ENCODE data around the gene CYYR1. TPM values are rescaled to one million over a fixed set of nuclear protein-coding genes. Genes with fewer than 3 reads are reported as not detected.

CYYR1 gene
- polyA plus RNA-seq, 1 donor from 2014 or later, result 0.62 TPM

DNA sequence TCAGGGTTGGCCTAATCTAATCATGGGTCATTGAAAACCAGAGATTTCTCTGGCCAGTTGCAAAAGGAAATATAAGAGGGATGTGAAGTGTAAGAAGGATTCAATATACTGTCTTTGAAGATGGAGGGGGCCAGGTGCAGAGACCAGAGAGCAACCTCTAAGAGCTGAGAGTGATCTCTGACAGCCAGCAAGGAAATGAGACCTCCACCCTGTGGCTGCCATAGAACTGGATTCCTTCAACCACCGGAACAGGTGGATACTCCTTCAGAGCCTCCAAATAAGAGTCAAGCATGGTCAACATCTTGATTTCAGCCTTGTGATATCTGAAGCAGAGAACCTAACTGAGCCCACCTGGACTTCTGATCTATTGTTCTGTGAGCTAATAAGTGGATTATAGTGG, 128.4 kb downstream of the CYYR1 start:
- H3K27ac ChIP-seq (ENCODE audit: low read length), result no peak overlapping the region
- no peaks in the 10 kb centered on the region for H3K9me2 ChIP-seq (ENCODE audit: insufficient read depth, low read length)
- H4K20me1 ChIP-seq (ENCODE audit: insufficient read depth), result no peaks in the 10 kb centered on the region
- H3K27me3 ChIP-seq (ENCODE audit: insufficient read depth, low read depth, low read length), result no peaks in the 10 kb centered on the region
- no peak overlapping the region for H2AFZ ChIP-seq (ENCODE audit: low read depth, low read length)
- H3K4me3 ChIP-seq (ENCODE audit: low read length), result no peak overlapping the region
- H3K4me2 ChIP-seq (ENCODE audit: low read length), result no peak overlapping the region
- no peaks in the 10 kb centered on the region for H3F3A ChIP-seq (ENCODE audit: insufficient read depth, low read length, poor library complexity, severe bottlenecking)
- H3K9me3 ChIP-seq (ENCODE audit: low read length), result no peaks in the 10 kb centered on the region
- H3K36me3 ChIP-seq (ENCODE audit: insufficient read depth, low read length), result no peaks in the 10 kb centered on the region
- H3K9ac ChIP-seq (ENCODE audit: low read length), result no peak overlapping the region
- no peaks in the 10 kb centered on the region for H3K79me2 ChIP-seq (replicated peaks; ENCODE audit: insufficient read depth, low read length)
- TF ChIP-seq MXI1 (conservative IDR thresholded peaks at IDR 0.05; ENCODE audit: poor library complexity, severe bottlenecking) (no peak), EZH2 (IDR thresholded peaks at IDR 0.05; ENCODE audit: borderline replicate concordance, insufficient read depth, low read length, poor library complexity, severe bottlenecking) (no peak), POLR2AphosphoS5 (IDR thresholded peaks at IDR 0.05) (no peak), RAD21 (conservative IDR thresholded peaks at IDR 0.05) (no peak), SMC3 (conservative IDR thresholded peaks at IDR 0.05; ENCODE audit: poor library complexity) (no peak), EP300 (conservative IDR thresholded peaks at IDR 0.05; ENCODE audit: poor library complexity, severe bottlenecking) (no peak), TAF1 (IDR thresholded peaks at IDR 0.05; ENCODE audit: low read depth) (no peak)
- TF ChIP-seq, protein P1, sequence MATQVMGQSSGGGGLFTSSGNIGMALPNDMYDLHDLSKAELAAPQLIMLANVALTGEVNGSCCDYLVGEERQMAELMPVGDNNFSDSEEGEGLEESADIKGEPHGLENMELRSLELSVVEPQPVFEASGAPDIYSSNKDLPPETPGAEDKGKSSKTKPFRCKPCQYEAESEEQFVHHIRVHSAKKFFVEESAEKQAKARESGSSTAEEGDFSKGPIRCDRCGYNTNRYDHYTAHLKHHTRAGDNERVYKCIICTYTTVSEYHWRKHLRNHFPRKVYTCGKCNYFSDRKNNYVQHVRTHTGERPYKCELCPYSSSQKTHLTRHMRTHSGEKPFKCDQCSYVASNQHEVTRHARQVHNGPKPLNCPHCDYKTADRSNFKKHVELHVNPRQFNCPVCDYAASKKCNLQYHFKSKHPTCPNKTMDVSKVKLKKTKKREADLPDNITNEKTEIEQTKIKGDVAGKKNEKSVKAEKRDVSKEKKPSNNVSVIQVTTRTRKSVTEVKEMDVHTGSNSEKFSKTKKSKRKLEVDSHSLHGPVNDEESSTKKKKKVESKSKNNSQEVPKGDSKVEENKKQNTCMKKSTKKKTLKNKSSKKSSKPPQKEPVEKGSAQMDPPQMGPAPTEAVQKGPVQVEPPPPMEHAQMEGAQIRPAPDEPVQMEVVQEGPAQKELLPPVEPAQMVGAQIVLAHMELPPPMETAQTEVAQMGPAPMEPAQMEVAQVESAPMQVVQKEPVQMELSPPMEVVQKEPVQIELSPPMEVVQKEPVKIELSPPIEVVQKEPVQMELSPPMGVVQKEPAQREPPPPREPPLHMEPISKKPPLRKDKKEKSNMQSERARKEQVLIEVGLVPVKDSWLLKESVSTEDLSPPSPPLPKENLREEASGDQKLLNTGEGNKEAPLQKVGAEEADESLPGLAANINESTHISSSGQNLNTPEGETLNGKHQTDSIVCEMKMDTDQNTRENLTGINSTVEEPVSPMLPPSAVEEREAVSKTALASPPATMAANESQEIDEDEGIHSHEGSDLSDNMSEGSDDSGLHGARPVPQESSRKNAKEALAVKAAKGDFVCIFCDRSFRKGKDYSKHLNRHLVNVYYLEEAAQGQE (IDR thresholded peaks at IDR 0.05; ENCODE audit: borderline replicate concordance), result no peak
- TF ChIP-seq, protein P2, sequence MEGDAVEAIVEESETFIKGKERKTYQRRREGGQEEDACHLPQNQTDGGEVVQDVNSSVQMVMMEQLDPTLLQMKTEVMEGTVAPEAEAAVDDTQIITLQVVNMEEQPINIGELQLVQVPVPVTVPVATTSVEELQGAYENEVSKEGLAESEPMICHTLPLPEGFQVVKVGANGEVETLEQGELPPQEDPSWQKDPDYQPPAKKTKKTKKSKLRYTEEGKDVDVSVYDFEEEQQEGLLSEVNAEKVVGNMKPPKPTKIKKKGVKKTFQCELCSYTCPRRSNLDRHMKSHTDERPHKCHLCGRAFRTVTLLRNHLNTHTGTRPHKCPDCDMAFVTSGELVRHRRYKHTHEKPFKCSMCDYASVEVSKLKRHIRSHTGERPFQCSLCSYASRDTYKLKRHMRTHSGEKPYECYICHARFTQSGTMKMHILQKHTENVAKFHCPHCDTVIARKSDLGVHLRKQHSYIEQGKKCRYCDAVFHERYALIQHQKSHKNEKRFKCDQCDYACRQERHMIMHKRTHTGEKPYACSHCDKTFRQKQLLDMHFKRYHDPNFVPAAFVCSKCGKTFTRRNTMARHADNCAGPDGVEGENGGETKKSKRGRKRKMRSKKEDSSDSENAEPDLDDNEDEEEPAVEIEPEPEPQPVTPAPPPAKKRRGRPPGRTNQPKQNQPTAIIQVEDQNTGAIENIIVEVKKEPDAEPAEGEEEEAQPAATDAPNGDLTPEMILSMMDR (IDR thresholded peaks at IDR 0.05; ENCODE audit: poor library complexity, severe bottlenecking), result no peak

DNA sequence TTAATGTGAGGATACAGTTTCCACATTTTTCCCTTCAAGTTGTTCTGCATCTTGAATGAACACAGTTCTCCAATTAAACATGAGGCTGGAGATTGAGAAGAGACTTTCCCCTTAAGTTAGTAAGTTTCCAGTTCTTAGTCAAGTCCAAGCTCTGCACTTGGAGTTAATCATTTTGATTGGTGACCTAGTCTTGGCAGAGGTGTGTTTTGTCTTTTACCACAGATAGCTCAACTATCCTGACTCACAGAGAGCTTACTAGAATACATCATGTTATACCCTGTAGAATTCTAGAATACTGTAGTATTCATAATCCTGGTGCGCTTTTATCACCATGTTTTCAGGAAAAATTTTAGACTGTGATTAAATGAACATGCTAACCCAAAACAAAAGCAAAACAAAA, 129.2 kb downstream of the CYYR1 start:
- H3K27ac ChIP-seq (ENCODE audit: low read length), result no peak overlapping the region
- H3K4me3 ChIP-seq (ENCODE audit: low read length), result no peak overlapping the region
- no peak overlapping the region for H2AFZ ChIP-seq (ENCODE audit: low read depth, low read length)
- no peaks in the 10 kb centered on the region for H3K9me3 ChIP-seq (ENCODE audit: low read length)
- H3K27me3 ChIP-seq (ENCODE audit: insufficient read depth, low read depth, low read length), result no peaks in the 10 kb centered on the region
- no peak overlapping the region for H3K9ac ChIP-seq (ENCODE audit: low read length)
- TF ChIP-seq POLR2AphosphoS5 (IDR thresholded peaks at IDR 0.05), result no peak
- no peak for TF ChIP-seq EP300 (conservative IDR thresholded peaks at IDR 0.05; ENCODE audit: poor library complexity, severe bottlenecking)
- TF ChIP-seq, protein P2 (IDR thresholded peaks at IDR 0.05; ENCODE audit: poor library complexity, severe bottlenecking), result no peak
- no peak for TF ChIP-seq SMC3 (conservative IDR thresholded peaks at IDR 0.05; ENCODE audit: poor library complexity)
- TF ChIP-seq EZH2 (IDR thresholded peaks at IDR 0.05; ENCODE audit: borderline replicate concordance, insufficient read depth, low read length, poor library complexity, severe bottlenecking), result no peak
- TF ChIP-seq, protein P1 (IDR thresholded peaks at IDR 0.05; ENCODE audit: borderline replicate concordance), result no peak
- no peak for TF ChIP-seq TAF1 (IDR thresholded peaks at IDR 0.05; ENCODE audit: low read depth)
- no peak for TF ChIP-seq MXI1 (conservative IDR thresholded peaks at IDR 0.05; ENCODE audit: poor library complexity, severe bottlenecking)
- H3K4me2 ChIP-seq (ENCODE audit: low read length), result no peak overlapping the region
- H3F3A ChIP-seq (ENCODE audit: insufficient read depth, low read length, poor library complexity, severe bottlenecking), result no peaks in the 10 kb centered on the region
- no peaks in the 10 kb centered on the region for H3K9me2 ChIP-seq (ENCODE audit: insufficient read depth, low read length)
- no peaks in the 10 kb centered on the region for H3K36me3 ChIP-seq (ENCODE audit: insufficient read depth, low read length)
- no peaks in the 10 kb centered on the region for H3K79me2 ChIP-seq (replicated peaks; ENCODE audit: insufficient read depth, low read length)
- H4K20me1 ChIP-seq (ENCODE audit: insufficient read depth), result no peaks in the 10 kb centered on the region

Measured in neural cell (in vitro differentiated cells).